ENCODE data around the gene NUP50.

Gene NUP50, protein sequence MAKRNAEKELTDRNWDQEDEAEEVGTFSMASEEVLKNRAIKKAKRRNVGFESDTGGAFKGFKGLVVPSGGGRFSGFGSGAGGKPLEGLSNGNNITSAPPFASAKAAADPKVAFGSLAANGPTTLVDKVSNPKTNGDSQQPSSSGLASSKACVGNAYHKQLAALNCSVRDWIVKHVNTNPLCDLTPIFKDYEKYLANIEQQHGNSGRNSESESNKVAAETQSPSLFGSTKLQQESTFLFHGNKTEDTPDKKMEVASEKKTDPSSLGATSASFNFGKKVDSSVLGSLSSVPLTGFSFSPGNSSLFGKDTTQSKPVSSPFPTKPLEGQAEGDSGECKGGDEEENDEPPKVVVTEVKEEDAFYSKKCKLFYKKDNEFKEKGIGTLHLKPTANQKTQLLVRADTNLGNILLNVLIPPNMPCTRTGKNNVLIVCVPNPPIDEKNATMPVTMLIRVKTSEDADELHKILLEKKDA

GRCh38 chr22:45163451-45164269 is at the start of gene NUP50:
Gene NUP50 (plus strand): TSS chr22:45163925. CDS start chr22:45168178, 4,253 bp downstream.
- DNase-seq (ENCODE audit: low read depth in 3 of 3, low spot score in 1 of 3) = peak; percentile 91 to 94 (median 93)

- no peak for DNase-seq (ENCODE audit: low read depth in 3 of 3, low spot score in 1 of 3)
Measured at GRCh38 chr22:45120440-45120839, 43.3 kb upstream of the NUP50 start.

GRCh38 chr22:45120931-45121330 is 42.8 kb upstream of the NUP50 start:
- DNase-seq (ENCODE audit: low read depth in 3 of 3, low spot score in 1 of 3) = no peak

DNA sequence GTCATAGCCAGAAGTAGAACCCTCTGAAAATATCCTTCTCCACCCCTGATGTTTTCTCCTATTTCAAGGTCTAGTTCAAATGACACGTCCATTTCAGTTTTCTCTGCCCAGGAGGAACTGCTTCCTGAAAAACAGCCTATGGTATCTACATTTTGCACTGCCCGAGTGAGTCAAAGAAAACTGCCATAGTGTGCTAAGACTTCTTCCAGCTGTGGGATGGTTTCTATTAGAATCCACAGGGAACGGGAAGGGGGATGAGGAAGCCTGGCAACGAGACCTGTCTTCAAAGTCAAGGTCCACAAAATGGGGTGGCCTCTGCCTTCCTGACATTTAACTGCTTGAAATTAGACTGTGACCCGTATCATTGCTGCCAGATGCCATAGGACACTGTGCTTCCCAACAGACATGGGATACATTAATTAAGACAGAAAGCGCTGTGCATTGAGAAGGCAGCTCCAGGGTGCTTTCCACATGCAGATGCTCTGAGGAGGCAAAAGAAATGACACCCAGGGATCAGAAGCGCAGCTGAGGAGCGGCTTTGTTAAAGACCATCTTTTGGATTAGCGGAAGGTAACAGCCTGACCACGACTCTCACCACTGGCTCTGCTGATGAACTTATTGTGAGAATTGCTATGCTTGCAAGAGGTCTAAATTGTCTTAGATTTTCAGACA is 39.4 kb upstream of the NUP50 start:
- DNase-seq (ENCODE audit: low read depth in 3 of 3, low spot score in 1 of 3) = no peak

DNA sequence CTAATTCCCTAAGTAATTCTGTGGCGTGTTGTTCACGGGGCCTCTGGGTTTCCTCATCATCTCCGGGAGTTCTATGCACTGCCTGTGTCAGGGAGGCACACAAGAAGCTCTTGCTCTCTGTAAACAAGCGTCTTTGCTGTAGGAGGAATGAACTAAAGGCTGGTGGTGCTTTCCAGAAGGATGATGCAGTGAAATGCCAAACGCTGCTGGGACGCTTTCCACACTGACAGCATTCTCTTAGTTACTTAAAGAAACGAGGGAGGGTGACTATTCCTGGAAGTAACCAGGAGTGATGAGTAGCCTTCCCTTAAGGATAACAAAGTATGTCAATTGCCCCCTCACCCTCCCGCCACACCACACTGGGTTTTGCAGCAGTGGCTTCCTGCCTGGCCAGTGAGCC is 38.5 kb upstream of the NUP50 start:
- DNase-seq (ENCODE audit: low read depth in 3 of 3, low spot score in 1 of 3) = no peak

DNA sequence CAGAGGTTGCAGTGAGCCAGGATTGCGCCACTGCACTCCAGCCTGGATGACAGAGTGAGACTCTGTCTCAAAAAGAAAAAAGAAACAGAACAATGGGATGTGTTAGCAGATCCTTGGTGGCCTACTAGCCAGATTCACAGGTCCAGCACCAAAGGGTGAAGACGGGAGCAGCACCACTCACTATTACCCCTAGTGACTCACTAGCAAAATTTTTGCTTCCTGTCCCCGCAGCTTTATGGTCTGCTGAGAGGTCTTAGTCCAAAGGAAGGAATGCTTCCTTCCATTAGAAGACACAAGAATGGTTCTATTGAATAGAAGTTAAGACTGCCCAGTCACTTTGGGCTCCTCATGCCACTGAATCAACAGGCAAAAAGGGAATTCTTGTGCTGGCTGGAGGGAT is 35.9 kb upstream of the NUP50 start:
- no peak for DNase-seq (ENCODE audit: low read depth in 3 of 3, low spot score in 1 of 3)

GRCh38 chr22:45129703-45130524 is 33.8 kb upstream of the NUP50 start:
- DNase-seq (ENCODE audit: low read depth in 3 of 3, low spot score in 1 of 3) = no peak

DNA sequence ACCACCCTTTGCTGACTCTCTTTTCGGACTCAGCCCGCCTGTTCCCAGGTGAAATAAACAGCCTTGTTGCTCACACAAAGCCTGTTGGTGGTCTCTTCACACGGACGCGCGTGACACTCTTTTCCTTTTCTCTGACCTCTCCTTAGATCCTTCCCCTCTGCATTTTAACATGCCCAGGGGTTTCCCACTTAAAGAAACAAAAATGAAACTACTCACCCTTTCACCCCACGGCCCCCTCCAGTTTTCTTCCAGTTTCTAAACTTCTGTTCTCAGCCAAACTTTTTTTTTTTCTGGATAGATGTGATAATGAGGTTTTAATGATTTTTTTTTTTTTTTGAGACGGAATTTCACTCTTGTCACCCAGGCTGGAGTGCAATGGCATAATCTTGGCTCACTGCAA is 32.8 kb upstream of the NUP50 start:
- DNase-seq (ENCODE audit: low read depth in 3 of 3, low spot score in 1 of 3) = no peak

GRCh38 chr22:45131749-45132148 is 32.0 kb upstream of the NUP50 start:
- no peak for DNase-seq (ENCODE audit: low read depth in 3 of 3, low spot score in 1 of 3)

DNA sequence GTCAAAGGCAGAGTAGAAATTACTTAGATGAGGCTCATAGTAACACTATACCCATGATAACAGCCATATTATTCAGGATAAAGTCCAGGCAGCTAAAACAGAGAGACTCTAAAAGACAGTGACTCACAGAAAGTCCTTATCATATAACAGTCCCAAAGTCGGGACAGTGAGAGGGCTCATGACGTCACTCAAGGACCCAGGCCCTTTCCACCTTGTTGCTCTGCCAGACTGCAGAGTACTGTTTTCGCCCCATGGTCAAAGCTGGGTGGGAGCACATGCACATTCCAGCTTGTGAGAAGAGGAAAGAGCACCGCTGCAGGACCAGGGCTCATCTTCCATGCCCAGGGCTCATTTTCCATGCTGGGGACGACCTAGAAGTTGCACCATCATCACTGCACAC is 29.4 kb upstream of the NUP50 start:
- DNase-seq (ENCODE audit: low read depth in 3 of 3, low spot score in 1 of 3) = no peak

- DNase-seq (ENCODE audit: low read depth in 3 of 3, low spot score in 1 of 3) = no peak
Measured at GRCh38 chr22:45136594-45136993, 27.1 kb upstream of the NUP50 start.

- DNase-seq (ENCODE audit: low read depth in 3 of 3, low spot score in 1 of 3) = no peak
Measured at GRCh38 chr22:45139693-45140092, 24.0 kb upstream of the NUP50 start.

- DNase-seq (ENCODE audit: low read depth in 3 of 3, low spot score in 1 of 3) = no peak
Measured at GRCh38 chr22:45142376-45142775, 21.3 kb upstream of the NUP50 start.

GRCh38 chr22:45144916-45145315 is 18.8 kb upstream of the NUP50 start:
- no peak for DNase-seq (ENCODE audit: low read depth in 3 of 3, low spot score in 1 of 3)

DNA sequence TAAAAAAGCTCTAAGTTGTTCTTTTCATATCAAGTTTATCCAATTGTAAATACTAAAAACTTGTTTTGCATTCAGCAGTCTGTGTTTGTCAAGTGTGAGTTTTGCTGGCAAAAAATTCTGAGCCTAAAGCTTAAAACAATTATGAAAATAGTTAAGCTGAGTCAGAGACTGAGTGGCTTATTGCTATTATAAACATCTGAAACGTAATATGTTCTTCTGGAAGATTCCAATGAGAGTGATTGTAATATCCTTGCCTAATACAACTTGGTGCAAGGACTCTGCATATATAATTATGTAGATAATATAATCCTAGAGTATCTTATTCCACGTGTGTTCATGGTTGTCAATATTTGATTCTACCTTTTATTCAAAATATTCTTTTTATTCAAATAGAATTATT is 14.1 kb upstream of the NUP50 start:
- no peak for DNase-seq (ENCODE audit: low read depth in 3 of 3, low spot score in 1 of 3)

DNA sequence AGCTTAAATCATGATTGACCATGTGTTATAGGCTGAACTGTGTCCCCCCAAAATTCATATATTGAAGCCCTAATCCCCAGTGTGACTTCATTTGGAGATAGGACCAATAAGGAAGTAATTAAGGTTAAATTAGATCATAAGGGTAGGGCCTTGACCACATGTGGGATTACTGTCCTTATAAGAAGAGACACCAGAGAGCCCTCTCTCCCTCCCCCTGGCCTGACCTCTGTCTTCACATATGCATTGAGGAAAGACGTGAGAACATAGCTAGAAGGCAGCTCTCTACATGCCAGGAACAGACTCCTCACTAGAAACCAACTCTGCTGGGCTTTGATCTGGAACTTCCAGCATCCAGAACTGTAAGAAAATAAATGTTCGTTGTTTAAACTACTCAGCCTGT is 13.6 kb upstream of the NUP50 start:
- DNase-seq (ENCODE audit: low read depth in 3 of 3, low spot score in 1 of 3) = no peak

GRCh38 chr22:45151503-45151902 is 12.2 kb upstream of the NUP50 start:
- no peak for DNase-seq (ENCODE audit: low read depth in 3 of 3, low spot score in 1 of 3)

GRCh38 chr22:45154383-45154782 is 9.3 kb upstream of the NUP50 start:
- no peak for DNase-seq (ENCODE audit: low read depth in 3 of 3, low spot score in 1 of 3)

DNA sequence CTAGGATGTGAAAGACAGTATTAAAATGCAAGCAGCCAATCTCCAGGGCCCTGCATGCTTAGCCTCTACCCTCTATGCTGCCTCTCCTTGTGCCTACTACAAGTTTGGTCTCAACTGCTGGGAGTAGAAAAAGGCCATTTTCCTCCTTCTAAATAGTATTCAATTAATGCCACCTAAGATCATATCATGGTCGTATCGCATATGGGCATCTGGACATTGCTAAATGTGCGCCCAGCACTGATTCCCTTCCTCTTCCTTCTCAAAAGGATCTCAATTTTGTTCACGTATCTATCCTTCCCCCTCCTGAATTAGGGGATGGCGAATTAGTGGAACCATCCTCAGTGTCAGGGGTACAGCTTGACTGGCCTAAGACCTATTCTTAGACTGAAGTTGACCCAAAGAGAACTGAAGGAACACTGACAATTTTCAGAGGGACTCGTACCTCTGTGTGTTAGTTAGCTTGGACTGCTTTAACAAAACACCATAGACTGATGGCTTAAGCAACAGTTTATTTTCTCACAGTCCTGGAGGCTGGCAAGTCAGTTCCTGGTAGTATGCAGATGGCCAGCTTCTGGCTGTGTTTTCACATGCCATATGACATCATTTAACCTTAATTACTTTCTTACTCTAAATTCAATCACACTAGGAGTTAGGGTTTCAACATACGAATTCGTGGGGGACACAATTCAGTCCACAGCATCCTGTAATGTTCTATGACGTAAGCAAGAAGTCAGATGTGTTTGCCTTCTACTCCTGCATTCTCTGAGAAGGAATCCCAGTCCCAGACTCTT is 8.5 kb upstream of the NUP50 start:
- no peak for DNase-seq (ENCODE audit: low read depth in 3 of 3, low spot score in 1 of 3)

DNA sequence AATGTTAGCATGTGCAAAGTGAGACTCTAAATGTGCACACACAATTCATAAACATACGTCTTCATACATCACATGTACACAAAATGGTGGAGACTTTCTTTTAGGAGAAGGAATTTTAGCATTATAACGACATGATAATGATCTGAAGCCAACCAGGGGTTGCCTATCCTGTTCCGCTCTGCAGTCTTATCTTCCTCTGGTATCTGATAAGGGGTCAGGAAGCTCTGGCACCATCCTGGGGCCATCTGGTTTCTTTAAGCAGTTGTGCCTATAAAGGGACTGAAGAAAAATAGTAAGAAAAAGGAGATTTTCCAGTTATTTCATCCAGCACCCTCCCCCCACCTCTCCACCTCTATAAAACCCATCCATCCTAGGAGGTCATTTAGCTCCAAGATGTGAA is 5.8 kb upstream of the NUP50 start:
- DNase-seq (ENCODE audit: low read depth in 3 of 3, low spot score in 1 of 3) = no peak

Measured in stimulated activated CD4-positive, alpha-beta T cell treated with anti-CD3 and anti-CD28 coated beads, TNF-alpha, amount 100 ng/mL, for 1 hour (primary cell).